Stimulated activated CD4-positive, alpha-beta T cell treated with anti-CD3 and anti-CD28 coated beads, TNF-alpha, amount 100 ng/mL, for 4 hours (primary cell): ENCODE measurements around the gene ZNF608.

ENCODE experiments used
- DNase-seq, 3 experiments: peaks; one replicate each; pipeline ENCODE4 v3.0.0-alpha.2; 2020; ENCODE audit warnings: low read depth in 3 of 3

Gene ZNF608

GRCh38 chr5:124752854-124753720 is 6.6 kb upstream of the ZNF608 start:
- DNase-seq: no peak

DNA sequence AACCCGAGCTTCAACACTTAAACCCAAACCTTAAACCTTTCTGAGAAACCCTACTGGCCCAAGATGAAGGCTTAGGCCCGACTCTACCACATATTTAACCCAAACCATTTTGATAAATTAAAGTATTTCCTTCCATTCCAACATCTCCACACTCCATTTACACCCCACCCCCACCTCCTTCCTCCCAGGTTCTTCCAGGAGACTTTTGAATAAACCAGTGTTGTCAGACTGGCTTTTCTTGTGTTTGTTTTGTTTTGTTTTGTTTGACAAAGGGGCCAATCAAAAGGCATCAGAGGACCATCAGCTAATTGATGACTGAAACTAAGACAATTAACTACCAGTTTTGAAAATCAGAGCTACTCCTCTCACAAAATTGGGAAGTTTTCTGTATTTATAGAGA is 4.6 kb upstream of the ZNF608 start:
- no peak for DNase-seq

- DNase-seq: no peak
Observed at GRCh38 chr5:124748687-124749594, 2.5 kb upstream of the ZNF608 start.

- DNase-seq: no peak
Observed at GRCh38 chr5:124747791-124748686, 1.6 kb upstream of the ZNF608 start.

DNA sequence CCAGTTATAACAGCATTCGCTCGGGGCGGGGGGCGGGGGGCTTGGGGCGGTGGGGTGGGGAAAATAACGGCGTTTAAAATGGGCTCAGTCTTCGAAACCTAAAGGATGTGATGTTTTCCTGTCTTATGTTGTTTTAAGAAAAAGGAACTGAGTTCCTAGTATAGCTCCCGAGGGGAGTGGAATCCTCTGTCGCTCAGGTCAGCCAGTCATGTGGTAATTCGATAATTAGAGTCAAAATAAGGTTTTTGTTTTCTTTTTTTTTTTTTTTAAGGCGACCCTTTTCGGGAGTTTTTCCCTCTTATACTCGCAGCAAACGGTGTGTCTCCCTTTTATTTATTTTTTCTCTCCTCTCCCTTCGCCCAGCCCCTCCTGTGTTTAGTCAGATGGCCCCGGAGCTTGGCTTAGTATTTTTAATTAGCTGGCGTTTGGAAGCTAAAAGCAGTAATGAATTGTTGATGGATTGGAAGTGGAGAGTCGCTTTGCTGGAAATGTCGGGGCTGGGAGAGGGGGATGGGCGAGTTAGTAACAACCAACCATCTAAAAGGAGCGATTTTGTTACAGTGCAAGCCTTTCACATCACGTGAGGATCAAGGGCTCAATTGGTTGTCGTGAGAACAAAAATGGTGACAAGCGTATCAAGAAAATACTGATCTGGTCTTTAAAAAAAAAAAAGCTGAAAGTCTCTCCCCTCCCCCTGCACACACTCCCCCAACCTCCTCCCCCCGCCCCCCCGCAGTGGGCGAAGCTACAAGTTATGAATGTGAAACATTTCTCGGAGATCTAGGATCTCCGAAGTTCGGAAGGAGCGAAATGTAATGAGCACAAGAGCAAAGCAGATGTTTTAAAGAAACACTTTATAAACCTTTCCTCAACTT is 714 bp upstream of the ZNF608 start:
- DNase-seq: no peak

DNA sequence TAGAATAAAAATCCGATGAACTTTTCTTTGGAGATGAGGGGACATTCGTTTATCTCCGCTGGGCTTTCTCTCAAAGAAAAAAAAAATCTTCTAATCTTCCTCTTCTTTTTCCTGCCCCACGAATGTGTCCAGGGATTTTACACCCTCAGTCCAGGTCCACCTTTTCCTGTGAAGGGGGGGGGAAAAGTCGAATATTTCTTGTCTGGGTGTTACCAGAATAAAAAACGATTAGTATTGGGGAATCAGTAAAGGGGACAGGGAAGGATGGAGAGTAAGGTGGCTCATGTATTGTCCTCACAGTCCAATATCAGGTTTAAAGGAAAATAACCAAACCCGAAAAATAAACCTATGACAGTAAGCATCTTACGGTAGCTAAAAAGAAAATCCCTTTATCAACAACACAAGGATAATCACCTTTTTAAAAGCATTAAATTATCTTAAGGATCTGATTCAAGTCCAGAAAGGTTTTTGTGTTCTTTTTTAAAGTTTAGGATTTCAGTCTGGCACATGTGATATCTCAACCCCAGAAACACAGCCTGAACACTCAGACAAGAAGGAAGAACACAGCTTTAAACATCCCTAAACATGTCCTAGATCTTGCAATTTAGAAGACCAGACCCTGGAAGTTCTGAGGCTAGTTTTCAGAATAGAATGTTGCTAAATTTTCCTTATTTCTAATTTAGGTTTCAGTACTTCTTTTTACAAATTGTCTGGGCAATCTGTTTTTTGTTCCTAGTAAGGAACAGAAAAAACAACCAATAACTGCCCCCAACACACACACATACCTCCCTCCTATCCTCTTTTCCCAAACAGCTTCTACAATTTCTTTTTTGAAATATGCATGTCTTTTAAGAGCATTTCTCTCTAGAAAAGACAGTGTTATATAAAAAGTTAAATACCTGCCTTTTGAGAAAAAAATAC is 1.2 kb downstream of the ZNF608 start:
- no peak for DNase-seq

GRCh38 chr5:124744170-124744971 is 2.1 kb downstream of the ZNF608 start:
- no peak for DNase-seq

- no peak for DNase-seq
Observed at GRCh38 chr5:124743602-124744169, 2.8 kb downstream of the ZNF608 start.

GRCh38 chr5:124742983-124743601 is 3.3 kb downstream of the ZNF608 start:
- DNase-seq: no peak

DNA sequence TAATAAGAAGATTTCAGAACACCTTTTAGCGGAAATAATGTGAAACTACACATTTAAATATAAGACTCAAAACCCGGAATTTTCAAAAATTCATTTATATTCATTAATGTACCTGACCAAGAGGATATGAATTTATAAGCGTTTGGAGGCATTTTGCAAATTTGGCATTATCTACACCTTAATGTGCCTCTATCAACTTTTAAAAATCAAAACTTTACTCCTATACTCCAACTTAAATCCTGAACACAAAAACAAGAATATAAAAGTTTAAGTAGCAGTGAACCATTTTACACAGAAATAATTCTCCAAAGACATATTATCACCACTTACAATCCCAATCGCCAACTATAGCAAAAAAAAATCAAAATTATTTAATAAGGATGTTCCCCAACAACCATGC is 3.9 kb downstream of the ZNF608 start:
- DNase-seq: no peak

DNA sequence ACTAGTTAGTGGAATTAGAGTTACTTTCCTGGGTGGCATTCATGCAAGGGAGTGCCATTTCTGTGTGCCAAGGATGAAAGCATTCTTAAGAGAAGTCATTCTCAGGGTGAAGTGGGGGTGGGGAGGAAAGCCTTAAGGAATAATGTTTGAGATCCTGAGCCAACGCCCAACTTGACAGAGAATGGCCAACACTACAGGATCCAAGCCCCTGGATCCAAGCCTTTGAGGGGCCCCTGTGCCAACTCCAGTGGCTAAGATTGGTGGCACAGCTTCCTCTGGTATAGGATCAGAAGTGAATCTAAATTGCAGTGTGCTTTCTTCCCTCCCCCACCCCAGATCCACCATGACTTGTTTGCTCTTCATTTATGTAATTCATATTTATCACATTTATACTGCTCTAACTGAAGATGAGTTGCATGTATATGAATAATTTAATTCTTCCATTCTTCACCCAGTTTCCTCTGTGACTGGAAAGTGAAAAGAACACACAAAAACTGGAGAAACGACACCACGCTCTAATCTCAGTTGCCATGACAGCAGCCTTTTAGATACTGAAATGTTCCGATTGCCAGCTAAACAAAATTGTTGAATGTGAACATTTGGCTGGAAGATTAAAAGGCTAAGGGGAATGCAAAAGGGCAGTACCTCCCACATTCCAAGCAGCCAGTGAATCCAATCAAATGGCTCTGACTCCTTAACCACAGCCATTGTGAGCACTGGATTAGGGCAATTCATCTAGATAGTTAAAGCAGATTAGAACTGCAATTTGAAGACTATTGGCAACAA is 4.5 kb downstream of the ZNF608 start:
- DNase-seq: no peak

- no peak for DNase-seq
Observed at GRCh38 chr5:124740991-124741583, 5.4 kb downstream of the ZNF608 start.

DNA sequence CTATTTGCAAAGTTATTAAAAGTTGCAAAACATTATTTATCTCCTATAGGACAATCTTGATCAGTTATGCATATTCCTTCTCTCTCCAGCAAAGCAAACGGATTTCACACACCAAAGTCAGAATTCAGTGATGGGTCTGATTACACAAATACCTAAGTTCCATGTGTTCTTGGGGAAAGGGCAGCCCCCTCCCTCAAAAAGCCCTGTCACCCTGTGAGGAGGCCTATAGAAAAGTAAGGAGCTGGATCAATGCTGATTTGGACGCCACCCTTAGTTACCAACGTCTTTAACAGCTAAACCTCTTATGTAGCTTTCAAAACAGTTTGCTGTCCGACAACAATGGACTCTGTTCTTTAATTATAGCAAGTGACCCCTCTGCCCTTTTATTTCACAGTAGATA is 6.4 kb downstream of the ZNF608 start:
- no peak for DNase-seq

DNA sequence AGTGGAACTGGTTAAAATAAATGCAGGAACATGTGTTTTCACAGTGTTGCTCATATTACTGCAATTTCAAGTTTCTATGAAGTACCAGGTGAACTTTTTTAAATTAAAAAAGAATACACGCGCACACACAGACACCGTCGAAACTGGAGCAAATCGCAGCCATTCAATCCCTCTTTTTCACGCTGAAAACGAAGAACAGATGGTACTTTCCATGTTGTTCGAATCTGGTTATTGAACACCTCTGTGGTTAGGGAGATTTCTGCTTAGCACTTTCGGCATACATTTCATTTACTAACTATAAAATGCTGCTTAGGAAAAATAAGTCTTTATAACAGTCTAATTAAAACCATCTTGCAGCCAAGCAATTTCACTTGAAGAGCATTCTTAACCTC is 6.8 kb downstream of the ZNF608 start:
- DNase-seq: no peak

DNA sequence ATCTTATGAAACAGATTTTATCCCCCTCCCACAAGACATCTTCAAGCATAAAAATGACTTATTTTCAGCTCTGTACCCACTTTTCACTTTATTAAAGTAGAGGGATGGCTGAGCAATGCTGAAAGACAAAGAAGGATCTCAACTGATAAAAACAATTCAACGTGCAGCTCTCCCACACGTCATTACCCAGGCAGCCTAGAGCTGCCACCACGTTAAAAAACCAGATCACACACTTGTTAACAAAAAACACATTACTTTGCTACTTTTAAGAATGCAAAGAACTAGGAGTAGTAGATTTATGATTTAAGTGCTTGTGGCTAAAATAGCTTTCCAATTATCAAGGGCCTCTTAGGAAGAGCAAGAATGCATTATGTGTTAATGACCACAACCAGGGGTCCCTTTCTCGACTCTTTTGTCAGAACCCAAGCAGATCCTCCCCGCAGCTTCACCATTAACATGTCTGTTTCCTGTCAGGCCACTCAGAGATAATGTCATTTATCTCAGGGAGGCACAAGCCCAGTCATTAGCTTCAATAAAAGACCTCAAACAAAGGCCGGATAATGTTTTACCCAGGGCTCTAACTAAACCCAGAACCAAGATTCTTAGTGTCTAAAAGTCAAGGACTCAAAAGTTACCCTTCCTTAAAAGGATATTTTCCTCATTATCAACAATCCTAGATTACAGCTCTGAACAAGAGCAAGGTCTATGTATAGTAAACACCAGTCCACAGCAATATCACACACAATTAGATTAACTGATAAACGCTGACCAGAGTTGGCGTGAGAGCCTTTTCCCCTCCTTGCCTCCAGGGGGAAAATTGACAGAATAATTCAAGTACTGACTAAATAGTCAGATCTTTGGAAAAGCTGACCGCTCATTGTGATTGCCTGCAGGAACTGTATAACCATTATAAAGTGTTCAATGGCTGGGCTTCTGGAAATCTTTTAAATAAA is 7.5 kb downstream of the ZNF608 start:
- DNase-seq: no peak

- no peak for DNase-seq
Observed at GRCh38 chr5:124737651-124738050, 8.8 kb downstream of the ZNF608 start.
